Neural cell (in vitro differentiated cells): ENCODE data around the gene AK4. TPM values are rescaled to one million over a fixed set of nuclear protein-coding genes. Genes with fewer than 3 reads are reported as not detected.
A peak's percentile ranks its signal among the peaks of the same experiment; 100 is the strongest.

Experiments used
- H2AFZ ChIP-seq: fragments of 200-600, 300-800 bp; sonication (generic), shearing (Covaris generic); 2 replicates; pipeline ENCODE4 v1.6.0; 2014; ENCODE audit warnings: low read depth, mild to moderate bottlenecking, antibody characterized with exemption, low read length, moderate library complexity
- H3F3A ChIP-seq: fragments of 200-600 bp; shearing (Covaris generic); 2 replicates; pipeline ENCODE4 v1.6.1; 2016; ENCODE audit warnings: mild to moderate bottlenecking, moderate library complexity, mixed read lengths, antibody characterized with exemption, low read length; ENCODE audit not compliant: insufficient read depth, poor library complexity, severe bottlenecking
- H3K27ac ChIP-seq: fragments of 200-600, 300-800 bp; sonication (generic), shearing (Covaris generic); 2 replicates; pipeline ENCODE4 v1.5.1; 2014; ENCODE audit warnings: mild to moderate bottlenecking, low read length, moderate library complexity
- H3K27me3 ChIP-seq: fragments of 300-800, 200-600 bp; sonication (generic), shearing (Covaris generic); 2 replicates; pipeline ENCODE4 v1.6.0; 2014; ENCODE audit warnings: mild to moderate bottlenecking, low read depth, low read length, moderate library complexity; ENCODE audit not compliant: insufficient read depth
- H3K36me3 ChIP-seq: fragments of 300-800, 200-600 bp; sonication (generic), shearing (Covaris generic); 2 replicates; pipeline ENCODE4 v1.5.1; 2014; ENCODE audit warnings: mild to moderate bottlenecking, antibody characterized with exemption, low read length, moderate library complexity; ENCODE audit not compliant: insufficient read depth
- H3K4me2 ChIP-seq: fragments of 300-800, 200-600 bp; sonication (generic), shearing (Covaris generic); 2 replicates; pipeline ENCODE4 v1.6.0; 2014; ENCODE audit warnings: mild to moderate bottlenecking, low read length
- H3K4me3 ChIP-seq: fragments of 300-800, 200-600 bp; sonication (generic), shearing (Covaris generic); 2 replicates; pipeline ENCODE4 v1.5.1; 2014; ENCODE audit warnings: mild to moderate bottlenecking, low read length, moderate library complexity
- H3K79me2 ChIP-seq: fragments of 200-600 bp; shearing (Covaris generic); replicated peaks from 2 replicates; pipeline ENCODE4 v1.6.0; 2014; ENCODE audit warnings: mild to moderate bottlenecking, low read length, moderate library complexity; ENCODE audit not compliant: insufficient read depth
- H3K9ac ChIP-seq: fragments of 300-800, 200-600 bp; sonication (generic), shearing (Covaris generic); 2 replicates; pipeline ENCODE4 v1.6.1; 2016; ENCODE audit warnings: mild to moderate bottlenecking, low read length, mixed read lengths
- H3K9me2 ChIP-seq: fragments of 200-600 bp; shearing (Covaris generic); 2 replicates; pipeline ENCODE4 v1.6.1; 2016; ENCODE audit warnings: mild to moderate bottlenecking, low read length, mixed read lengths; ENCODE audit not compliant: insufficient read depth
- H3K9me3 ChIP-seq: fragments of 200-600, 300-800 bp; sonication (generic), shearing (Covaris generic); 2 replicates; pipeline ENCODE4 v1.6.1; 2016; ENCODE audit warnings: mild to moderate bottlenecking, mixed run types, low read length, moderate library complexity, mixed read lengths
- H4K20me1 ChIP-seq: fragments of 200-600 bp; shearing (Covaris generic); 2 replicates; pipeline ENCODE4 v1.6.1; 2016; ENCODE audit warnings: mild to moderate bottlenecking, mixed run types; ENCODE audit not compliant: insufficient read depth
- EP300 ChIP-seq: fragments of 450-650 bp; conservative IDR thresholded peaks from 2 replicates; pipeline ENCODE4 v1.6.1; 2014; ENCODE audit warnings: antibody characterized with exemption, mild to moderate bottlenecking, moderate library complexity; ENCODE audit not compliant: poor library complexity, severe bottlenecking
- EZH2 ChIP-seq: fragments of 200-600, 300-800 bp; shearing (Covaris generic), sonication (generic); IDR thresholded peaks from 2 replicates; pipeline ENCODE4 v1.6.1; 2014; ENCODE audit warnings: antibody characterized with exemption, low read length, borderline replicate concordance, mild to moderate bottlenecking; ENCODE audit not compliant: insufficient read depth, poor library complexity, severe bottlenecking
- MXI1 ChIP-seq: fragments of 450-650 bp; conservative IDR thresholded peaks from 2 replicates; pipeline ENCODE4 v1.6.1; 2014; ENCODE audit warnings: antibody characterized with exemption, mild to moderate bottlenecking; ENCODE audit not compliant: poor library complexity, severe bottlenecking
- POLR2AphosphoS5 ChIP-seq: IDR thresholded peaks from 2 replicates; pipeline ENCODE4 v1.6.1; 2012
- RAD21 ChIP-seq: fragments of 450-650 bp; conservative IDR thresholded peaks from 2 replicates; pipeline ENCODE4 v1.6.1; 2014; ENCODE audit warnings: antibody characterized with exemption, mild to moderate bottlenecking, moderate library complexity
- SMC3 ChIP-seq: fragments of 450-650 bp; conservative IDR thresholded peaks from 2 replicates; pipeline ENCODE4 v1.6.1; 2014; ENCODE audit warnings: antibody characterized with exemption, mild to moderate bottlenecking, moderate library complexity; ENCODE audit not compliant: poor library complexity
- TAF1 ChIP-seq: IDR thresholded peaks from 2 replicates; pipeline ENCODE4 v1.6.1; 2012; ENCODE audit warnings: low read depth
- polyA plus RNA-seq: library from polyadenylated mRNA; depleted of rRNA; stranded (reverse); fragments of >200 nt; gene quantifications from 2 replicates; pipeline ENCODE4 v1.2.3, GENCODE V29; 2014
- TF ChIP-seq, protein P1 (sequence below): fragments of 450-650 bp; IDR thresholded peaks from 2 replicates; pipeline ENCODE4 v1.5.1; 2014; ENCODE audit warnings: antibody characterized with exemption, mild to moderate bottlenecking, moderate library complexity; ENCODE audit not compliant: poor library complexity, severe bottlenecking
- TF ChIP-seq, protein P2 (sequence below): IDR thresholded peaks from 2 replicates; pipeline ENCODE4 v1.6.1; 2012; ENCODE audit warnings: borderline replicate concordance

The AK4 gene
- polyA plus RNA-seq, 1 donor from 2014 or later: 1.9 TPM

DNA sequence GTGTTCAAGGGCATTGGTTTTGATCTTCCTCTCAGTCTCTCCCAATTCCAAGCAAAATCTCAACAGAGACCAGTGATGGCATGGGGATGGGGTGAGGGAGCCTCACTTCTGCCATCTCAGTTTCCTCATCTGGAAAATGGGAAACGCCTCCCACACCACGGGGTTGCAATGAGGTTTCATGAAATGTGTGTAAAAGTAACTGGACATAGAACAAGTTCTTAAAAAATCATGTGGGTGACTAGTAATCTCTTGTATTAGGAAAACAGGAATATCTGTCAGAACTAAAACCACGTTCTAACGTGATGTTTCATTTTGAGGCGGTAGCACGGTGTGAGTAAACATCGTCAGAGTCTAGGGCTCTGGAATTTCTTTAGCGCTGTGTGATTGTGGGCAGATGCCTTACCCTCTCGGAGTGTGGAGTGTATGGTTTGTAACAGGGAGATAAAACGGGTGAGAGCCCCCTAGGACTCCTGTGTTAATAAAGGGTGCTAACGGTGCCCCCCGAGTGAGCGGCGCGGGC is 105.9 kb downstream of the AK4 start:
- H3K79me2 ChIP-seq: peaks cover 19% of the 10 kb centered on the region
- H3K4me2 ChIP-seq: peak overlapping the region; percentile 69
- no peaks in the 10 kb centered on the region for H4K20me1 ChIP-seq
- no peaks in the 10 kb centered on the region for H3K27me3 ChIP-seq
- H2AFZ ChIP-seq: peak overlapping the region; percentile 14
- no peak for TF ChIP-seq RAD21
- TF ChIP-seq, protein P1, sequence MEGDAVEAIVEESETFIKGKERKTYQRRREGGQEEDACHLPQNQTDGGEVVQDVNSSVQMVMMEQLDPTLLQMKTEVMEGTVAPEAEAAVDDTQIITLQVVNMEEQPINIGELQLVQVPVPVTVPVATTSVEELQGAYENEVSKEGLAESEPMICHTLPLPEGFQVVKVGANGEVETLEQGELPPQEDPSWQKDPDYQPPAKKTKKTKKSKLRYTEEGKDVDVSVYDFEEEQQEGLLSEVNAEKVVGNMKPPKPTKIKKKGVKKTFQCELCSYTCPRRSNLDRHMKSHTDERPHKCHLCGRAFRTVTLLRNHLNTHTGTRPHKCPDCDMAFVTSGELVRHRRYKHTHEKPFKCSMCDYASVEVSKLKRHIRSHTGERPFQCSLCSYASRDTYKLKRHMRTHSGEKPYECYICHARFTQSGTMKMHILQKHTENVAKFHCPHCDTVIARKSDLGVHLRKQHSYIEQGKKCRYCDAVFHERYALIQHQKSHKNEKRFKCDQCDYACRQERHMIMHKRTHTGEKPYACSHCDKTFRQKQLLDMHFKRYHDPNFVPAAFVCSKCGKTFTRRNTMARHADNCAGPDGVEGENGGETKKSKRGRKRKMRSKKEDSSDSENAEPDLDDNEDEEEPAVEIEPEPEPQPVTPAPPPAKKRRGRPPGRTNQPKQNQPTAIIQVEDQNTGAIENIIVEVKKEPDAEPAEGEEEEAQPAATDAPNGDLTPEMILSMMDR: no peak
- TF ChIP-seq SMC3: no peak
- TF ChIP-seq EP300: no peak
- TF ChIP-seq EZH2: no peak
- TF ChIP-seq, protein P2, sequence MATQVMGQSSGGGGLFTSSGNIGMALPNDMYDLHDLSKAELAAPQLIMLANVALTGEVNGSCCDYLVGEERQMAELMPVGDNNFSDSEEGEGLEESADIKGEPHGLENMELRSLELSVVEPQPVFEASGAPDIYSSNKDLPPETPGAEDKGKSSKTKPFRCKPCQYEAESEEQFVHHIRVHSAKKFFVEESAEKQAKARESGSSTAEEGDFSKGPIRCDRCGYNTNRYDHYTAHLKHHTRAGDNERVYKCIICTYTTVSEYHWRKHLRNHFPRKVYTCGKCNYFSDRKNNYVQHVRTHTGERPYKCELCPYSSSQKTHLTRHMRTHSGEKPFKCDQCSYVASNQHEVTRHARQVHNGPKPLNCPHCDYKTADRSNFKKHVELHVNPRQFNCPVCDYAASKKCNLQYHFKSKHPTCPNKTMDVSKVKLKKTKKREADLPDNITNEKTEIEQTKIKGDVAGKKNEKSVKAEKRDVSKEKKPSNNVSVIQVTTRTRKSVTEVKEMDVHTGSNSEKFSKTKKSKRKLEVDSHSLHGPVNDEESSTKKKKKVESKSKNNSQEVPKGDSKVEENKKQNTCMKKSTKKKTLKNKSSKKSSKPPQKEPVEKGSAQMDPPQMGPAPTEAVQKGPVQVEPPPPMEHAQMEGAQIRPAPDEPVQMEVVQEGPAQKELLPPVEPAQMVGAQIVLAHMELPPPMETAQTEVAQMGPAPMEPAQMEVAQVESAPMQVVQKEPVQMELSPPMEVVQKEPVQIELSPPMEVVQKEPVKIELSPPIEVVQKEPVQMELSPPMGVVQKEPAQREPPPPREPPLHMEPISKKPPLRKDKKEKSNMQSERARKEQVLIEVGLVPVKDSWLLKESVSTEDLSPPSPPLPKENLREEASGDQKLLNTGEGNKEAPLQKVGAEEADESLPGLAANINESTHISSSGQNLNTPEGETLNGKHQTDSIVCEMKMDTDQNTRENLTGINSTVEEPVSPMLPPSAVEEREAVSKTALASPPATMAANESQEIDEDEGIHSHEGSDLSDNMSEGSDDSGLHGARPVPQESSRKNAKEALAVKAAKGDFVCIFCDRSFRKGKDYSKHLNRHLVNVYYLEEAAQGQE: peak; percentile 1
- no peak for TF ChIP-seq TAF1
- peak overlapping the region; percentile 25 for H3K9ac ChIP-seq
- no peaks in the 10 kb centered on the region for H3K36me3 ChIP-seq
- H3K4me3 ChIP-seq: peak overlapping the region; percentile 88
- no peak overlapping the region for H3K27ac ChIP-seq
- H3K9me2 ChIP-seq: no peaks in the 10 kb centered on the region
- H3K9me3 ChIP-seq: no peaks in the 10 kb centered on the region
- peaks cover 6% of the 10 kb centered on the region for H3F3A ChIP-seq

DNA sequence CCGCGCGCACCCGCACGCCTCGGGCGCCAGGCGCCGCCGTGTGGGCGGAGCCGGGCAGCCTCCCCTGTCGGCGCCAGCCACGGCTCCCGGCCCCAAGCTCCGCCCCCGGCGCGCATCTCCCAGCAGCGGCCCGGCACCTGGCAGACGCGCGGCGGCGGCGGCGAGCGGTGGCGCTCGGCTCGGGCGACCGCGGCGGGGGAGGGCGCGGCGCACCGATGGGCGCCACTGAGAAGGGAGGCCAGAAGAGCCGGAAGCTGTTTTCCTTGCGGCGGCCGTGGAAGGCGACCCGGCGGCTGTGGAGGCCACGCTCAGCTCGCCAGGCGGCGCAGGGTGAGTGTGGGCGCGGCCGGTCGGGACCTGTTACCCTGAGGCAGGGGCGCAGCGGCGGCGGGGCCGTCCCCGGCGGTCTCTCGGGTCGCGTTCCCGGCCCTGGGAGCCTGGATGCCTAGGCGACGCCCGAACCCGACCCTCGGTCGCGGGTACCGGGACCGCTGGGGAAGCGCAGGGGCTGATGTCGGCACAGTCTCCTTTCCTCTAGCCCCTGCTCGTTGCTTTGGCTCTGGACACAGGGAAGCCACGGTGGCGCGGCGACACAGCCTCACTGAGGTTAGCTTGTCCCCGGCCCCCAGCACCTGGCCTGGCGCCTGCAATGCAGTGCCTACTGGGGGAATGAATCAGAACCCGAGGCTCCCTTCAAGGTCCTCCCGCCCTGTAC is 106.5 kb downstream of the AK4 start:
- H2AFZ ChIP-seq: peak overlapping the region; percentile 29
- peak overlapping the region; percentile 88 for H3K4me3 ChIP-seq
- no peaks in the 10 kb centered on the region for H3K27me3 ChIP-seq
- TF ChIP-seq, protein P2: peak; percentile 32
- no peak for TF ChIP-seq TAF1
- peak; percentile 68 for TF ChIP-seq MXI1
- no peak for TF ChIP-seq EZH2
- TF ChIP-seq, protein P1: peak; percentile 50
- TF ChIP-seq POLR2AphosphoS5: peak; percentile 63
- peak; percentile 56 for TF ChIP-seq SMC3
- TF ChIP-seq RAD21: no peak
- peak; percentile 32 for TF ChIP-seq EP300
- peaks cover 19% of the 10 kb centered on the region for H3K79me2 ChIP-seq
- H3F3A ChIP-seq: peaks cover 6% of the 10 kb centered on the region
- no peaks in the 10 kb centered on the region for H4K20me1 ChIP-seq
- peak overlapping the region; percentile 42 for H3K27ac ChIP-seq
- no peaks in the 10 kb centered on the region for H3K9me3 ChIP-seq
- no peaks in the 10 kb centered on the region for H3K9me2 ChIP-seq
- H3K9ac ChIP-seq: peak overlapping the region; percentile 76
- peak overlapping the region; percentile 76 for H3K4me2 ChIP-seq
- H3K36me3 ChIP-seq: no peaks in the 10 kb centered on the region
